ENCODE data around the gene AFDN.

- TF ChIP-seq POLR2A (IDR thresholded peaks at IDR 0.05) (no peak), CTCF (IDR thresholded peaks at IDR 0.05) (no peak), POLR2AphosphoS5 (IDR thresholded peaks at IDR 0.05) (no peak), EP300 (IDR thresholded peaks at IDR 0.05) (no peak)
Measured at GRCh38 chr6:167995302-167995701, 168.6 kb downstream of the AFDN start.

Measured in upper lobe of left lung (tissue), 4 donors.